MCF 10A (cell line): ENCODE results near the gene TUBA4A. TPM values are rescaled to one million over a fixed set of nuclear protein-coding genes. Genes with fewer than 3 reads are reported as not detected.

Experiments
- BruUV-seq: library from RNA; stranded (reverse); fragments of 400-500 nt; replicated peaks from 2 replicates; lab custom pipeline; 2021; lab: Mats Ljungman, UMichigan
- CTCF ChIA-PET: fragments of 300-600 bp; sonication (Branson Sonifier 250); formaldehyde crosslinking; extraction: SDS; loops from one replicate; lab custom pipeline; 2021; ENCODE audit warnings: antibody characterized with exemption, inconsistent platforms; lab: Yijun Ruan, JAX
- POLR2A ChIA-PET: fragments of 300-600, 350-650 bp; sonication (Branson Sonifier 250); formaldehyde crosslinking; extraction: SDS; loops from one replicate; lab custom pipeline; 2020; ENCODE audit warnings: antibody characterized with exemption, inconsistent platforms; lab: Yijun Ruan, JAX
- DNase-seq: peaks from one replicate; pipeline ENCODE4 v3.0.0-alpha.2; 2018; ENCODE audit not compliant: unreplicated experiment
- H3K27ac Mint-ChIP-seq: one replicate; pipeline ENCODE4 v1.8.0; 2022; ENCODE audit warnings: mild to moderate bottlenecking, low read depth, mixed read lengths; ENCODE audit not compliant: unreplicated experiment
- H3K27me3 Mint-ChIP-seq: one replicate; pipeline ENCODE4 v1.8.0; 2022; ENCODE audit warnings: mixed read lengths; ENCODE audit not compliant: insufficient read depth, unreplicated experiment
- H3K36me3 Mint-ChIP-seq: one replicate; pipeline ENCODE4 v1.8.0; 2022; ENCODE audit warnings: mild to moderate bottlenecking, moderate library complexity, mixed read lengths; ENCODE audit not compliant: insufficient read depth, unreplicated experiment
- H3K4me1 Mint-ChIP-seq: one replicate; pipeline ENCODE4 v1.8.0; 2022; ENCODE audit warnings: mixed read lengths; ENCODE audit not compliant: insufficient read depth, unreplicated experiment
- H3K4me3 Mint-ChIP-seq: one replicate; pipeline ENCODE4 v1.8.0; 2022; ENCODE audit warnings: mild to moderate bottlenecking, moderate library complexity, mixed read lengths; ENCODE audit not compliant: unreplicated experiment
- H3K9me3 Mint-ChIP-seq: one replicate; pipeline ENCODE4 v1.8.0; 2022; ENCODE audit warnings: mixed read lengths; ENCODE audit not compliant: unreplicated experiment
- intact Hi-C: fragments of 100-400 bp; cut with micrococcal nuclease; formaldehyde crosslinking; loops from 2 replicates; pipeline ENCODE4 v1.14.1; 2022
- total RNA-seq: library from RNA; stranded (reverse); gene quantifications from 2 replicates; pipeline ENCODE4 v1.2.3, GENCODE V29; 2022
- TF ChIP-seq, protein P1 (sequence below): fragments of 200-600 bp; IDR thresholded peaks from one replicate; pipeline ENCODE4 v1.8.0; 2022; ENCODE audit warnings: antibody characterized with exemption, mild to moderate bottlenecking; ENCODE audit not compliant: unreplicated experiment

The TUBA4A gene
- total RNA-seq, 1 experiment from 2014 or later: 80.5 TPM

DNA sequence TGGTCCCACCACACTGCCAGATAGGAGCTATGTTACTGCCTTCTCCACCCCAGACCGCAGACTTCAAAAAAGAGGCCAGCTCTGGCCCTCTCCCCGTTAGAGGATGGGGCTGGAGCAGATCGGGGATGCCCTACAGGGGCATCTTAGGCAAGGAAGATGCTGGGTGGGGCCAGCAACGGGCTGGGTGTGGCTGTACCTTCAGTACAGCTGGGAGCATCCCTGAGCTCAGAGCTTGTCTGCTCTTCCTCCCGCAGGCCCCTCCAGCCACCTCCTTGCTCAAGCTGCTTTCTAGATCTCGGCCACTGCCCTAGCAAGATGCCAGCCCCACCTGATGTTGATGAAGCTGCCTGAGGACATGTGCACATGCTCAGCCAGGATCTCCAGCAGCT lies 45.6 kb upstream of the TUBA4A start:
- ChIA-PET CTCF (interaction anchor here (0.6 to 17.4 kb wide), 28 partner anchors 8 to 423 kb away, joined by 3 to 445 read pairs (median 5); partner anchors contain the start of genes ANKZF1, ATG9A, CNPPD1 and DNAJB2), POLR2A (interaction anchor here (0.8 to 1.4 kb wide), 5 partner anchors 21 to 145 kb away, joined by 3 to 8 read pairs (median 3); partner anchors contain the start of genes CNPPD1 and ZFAND2B)
- TF ChIP-seq, protein P1, sequence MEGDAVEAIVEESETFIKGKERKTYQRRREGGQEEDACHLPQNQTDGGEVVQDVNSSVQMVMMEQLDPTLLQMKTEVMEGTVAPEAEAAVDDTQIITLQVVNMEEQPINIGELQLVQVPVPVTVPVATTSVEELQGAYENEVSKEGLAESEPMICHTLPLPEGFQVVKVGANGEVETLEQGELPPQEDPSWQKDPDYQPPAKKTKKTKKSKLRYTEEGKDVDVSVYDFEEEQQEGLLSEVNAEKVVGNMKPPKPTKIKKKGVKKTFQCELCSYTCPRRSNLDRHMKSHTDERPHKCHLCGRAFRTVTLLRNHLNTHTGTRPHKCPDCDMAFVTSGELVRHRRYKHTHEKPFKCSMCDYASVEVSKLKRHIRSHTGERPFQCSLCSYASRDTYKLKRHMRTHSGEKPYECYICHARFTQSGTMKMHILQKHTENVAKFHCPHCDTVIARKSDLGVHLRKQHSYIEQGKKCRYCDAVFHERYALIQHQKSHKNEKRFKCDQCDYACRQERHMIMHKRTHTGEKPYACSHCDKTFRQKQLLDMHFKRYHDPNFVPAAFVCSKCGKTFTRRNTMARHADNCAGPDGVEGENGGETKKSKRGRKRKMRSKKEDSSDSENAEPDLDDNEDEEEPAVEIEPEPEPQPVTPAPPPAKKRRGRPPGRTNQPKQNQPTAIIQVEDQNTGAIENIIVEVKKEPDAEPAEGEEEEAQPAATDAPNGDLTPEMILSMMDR: no peak
- no TSS peak for BruUV-seq
- Mint-ChIP-seq H3K9me3 (no peaks in the 10 kb centered on the region), H3K4me3 (no peak overlapping the region), H3K36me3 (peaks cover 6% of the 10 kb centered on the region), H3K4me1 (peaks cover 2% of the 10 kb centered on the region), H3K27ac (no peak overlapping the region), H3K27me3 (peaks cover 50% of the 10 kb centered on the region)
- DNase-seq: no peak
- intact Hi-C loops: loop anchor here (2.0 to 5.0 kb wide), 2 partner anchors 52 to 81 kb away; partner anchors contain the start of genes ABCB6, GLB1L and STK16

DNA sequence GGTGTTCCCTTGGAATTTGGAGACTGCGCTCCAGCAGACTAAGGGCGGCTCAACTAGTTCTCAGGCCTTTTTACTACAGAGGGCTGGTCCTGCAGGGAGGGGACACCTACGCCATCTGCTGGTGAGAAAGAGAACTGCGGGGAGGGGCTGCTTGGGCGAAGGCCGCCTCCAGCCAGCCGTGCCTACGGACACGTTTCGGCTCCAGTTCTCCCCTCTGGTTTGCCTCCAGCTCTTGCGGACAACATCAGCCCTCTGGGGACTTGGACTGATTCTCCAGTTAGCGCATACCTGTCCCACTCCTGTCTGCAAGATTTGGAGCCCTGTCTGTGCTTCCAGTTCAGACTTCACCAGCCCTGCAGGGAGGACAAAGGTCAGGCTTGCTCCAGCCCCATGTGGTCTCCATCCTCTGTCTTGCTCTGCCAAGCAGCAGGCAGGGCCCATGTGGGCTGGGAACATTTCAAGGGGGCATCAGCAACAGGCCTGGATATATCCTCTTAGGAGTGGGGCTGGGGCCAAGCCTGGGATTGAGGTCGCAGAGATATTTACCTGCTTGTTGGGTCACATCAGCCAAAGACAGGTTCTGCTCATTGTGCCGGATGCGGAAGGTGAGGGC lies 45.1 kb upstream of the TUBA4A start:
- Mint-ChIP-seq H3K36me3 (peaks cover 6% of the 10 kb centered on the region), H3K9me3 (no peaks in the 10 kb centered on the region), H3K4me3 (no peak overlapping the region), H3K27me3 (peaks cover 44% of the 10 kb centered on the region), H3K27ac (no peak overlapping the region), H3K4me1 (peaks cover 7% of the 10 kb centered on the region)
- BruUV-seq: no TSS peak
- TF ChIP-seq, protein P1: peak; percentile 99
- intact Hi-C loops: loop anchor here (1.0 to 5.0 kb wide), 5 partner anchors 20 to 139 kb away; partner anchors contain the start of genes ABCB6, DNAJB2, GLB1L and NHEJ1
- ChIA-PET POLR2A (interaction anchor here (0.8 to 1.4 kb wide), 5 partner anchors 21 to 144 kb away, joined by 3 to 8 read pairs (median 3); partner anchors contain the start of genes CNPPD1 and ZFAND2B), CTCF (interaction anchor here (0.6 to 17.4 kb wide), 26 partner anchors 8 to 422 kb away, joined by 3 to 445 read pairs (median 5); partner anchors contain the start of genes ANKZF1, ATG9A, CNPPD1 and DNAJB2)
- DNase-seq: peak; percentile 75

DNA sequence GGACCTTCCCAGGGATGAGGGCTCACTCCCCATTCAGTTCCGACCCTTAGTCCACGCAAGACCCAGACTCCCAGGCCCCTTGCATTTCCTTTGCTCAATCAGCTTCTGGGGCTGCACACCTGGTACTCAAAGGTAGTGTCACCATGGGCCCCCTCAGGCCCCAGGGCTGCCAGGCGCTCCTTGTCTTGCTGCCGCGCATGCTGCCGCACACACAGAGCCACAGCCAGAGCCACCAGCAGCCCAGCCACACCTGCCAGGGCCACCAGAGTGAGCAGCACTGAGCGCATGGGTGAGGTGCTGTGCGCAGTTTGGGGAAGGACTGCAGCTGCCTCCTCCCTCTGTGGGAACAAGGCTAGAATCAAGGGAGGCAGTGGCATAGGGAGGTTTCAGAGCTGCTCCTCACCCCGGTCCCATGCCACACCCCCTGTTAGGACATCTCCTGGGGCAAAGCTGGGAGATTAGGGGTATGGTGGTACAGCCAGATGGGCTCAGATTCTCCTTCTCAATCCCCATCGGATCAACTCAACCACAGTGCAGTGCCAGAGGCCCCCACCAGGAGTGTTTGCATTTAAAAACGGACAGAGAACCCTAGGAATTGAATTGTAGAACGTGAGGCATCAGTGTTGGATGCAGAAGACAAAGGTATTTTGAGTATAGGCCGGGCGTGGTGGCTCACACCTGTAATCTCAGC lies 44.2 kb upstream of the TUBA4A start:
- H3K4me3 Mint-ChIP-seq: no peak overlapping the region
- DNase-seq: no peak
- no peak overlapping the region for H3K27ac Mint-ChIP-seq
- H3K27me3 Mint-ChIP-seq: peaks cover 35% of the 10 kb centered on the region
- intact Hi-C loops: loop anchor here (1.0 to 5.0 kb wide), 5 partner anchors 19 to 138 kb away; partner anchors contain the start of genes ABCB6, DNAJB2, GLB1L and NHEJ1
- TF ChIP-seq, protein P1: no peak
- peaks cover 6% of the 10 kb centered on the region for H3K36me3 Mint-ChIP-seq
- POLR2A ChIA-PET: interaction anchor here (0.6 to 1.4 kb wide), 2 partner anchors 121 to 161 kb away, joined by 3 to 8 read pairs; partner anchors contain the start of gene CNPPD1
- CTCF ChIA-PET: interaction anchor here (0.6 to 17.4 kb wide), 19 partner anchors 7 to 271 kb away, joined by 3 to 445 read pairs (median 5); partner anchors contain the start of genes ABCB6, CNPPD1, DNAJB2 and GLB1L
- H3K9me3 Mint-ChIP-seq: no peaks in the 10 kb centered on the region
- BruUV-seq: no TSS peak
- peaks cover 11% of the 10 kb centered on the region for H3K4me1 Mint-ChIP-seq
